ENCODE measurements around the gene ARL6IP4. TPM values are rescaled to one million over a fixed set of nuclear protein-coding genes. Genes with fewer than 3 reads are reported as not detected.
A peak's percentile ranks its signal among the peaks of the same experiment; 100 is the strongest.

Gene ARL6IP4
- total RNA-seq, 1 experiment from 2014 or later, result 133 TPM

GRCh38 chr12:122984612-122985337 is 4.3 kb downstream of the ARL6IP4 start:
- DNase-seq (ENCODE audit: low spot score) (no peak), ATAC-seq (no peak)
- Mint-ChIP-seq H3K9me3 (no peaks in the 10 kb centered on the region), H3K36me3 (peaks cover 4% of the 10 kb centered on the region; the same call in 1 of the 2 replicates), H3K27me3 (ENCODE audit: low read depth) (no peaks in the 10 kb centered on the region), H3K4me1 (peaks cover 18% of the 10 kb centered on the region), H3K4me3 (no peak overlapping the region), H3K27ac (peak overlapping the region; percentile 93)
- TF ChIP-seq GABPB1 (CRISPR knock-in tag; IDR thresholded peaks at IDR 0.05) (peak; percentile 56; the same call in 1 of the 2 replicates), MYBL2 (CRISPR knock-in tag; IDR thresholded peaks at IDR 0.05) (no peak)
- CTCF ChIA-PET, result interaction anchor here (0.8 to 1.1 kb wide), 2 partner anchors 11 to 254 kb away, joined by 3 read pairs; no protein-coding TSS in a partner anchor
- POLR2A ChIA-PET, result no interaction called here

GRCh38 chr12:122985338-122986257 is 5.1 kb downstream of the ARL6IP4 start:
- no peak for TF ChIP-seq HMGA2 (CRISPR knock-in tag; IDR thresholded peaks at IDR 0.05)
- TF ChIP-seq GABPB1 (CRISPR knock-in tag; IDR thresholded peaks at IDR 0.05), result no peak
- TF ChIP-seq KAT7 (CRISPR knock-in tag; IDR thresholded peaks at IDR 0.05; ENCODE audit: borderline replicate concordance), result no peak
- no peak for TF ChIP-seq TEAD4 (CRISPR knock-in tag; IDR thresholded peaks at IDR 0.05)
- no peak for TF ChIP-seq E2F4 (CRISPR knock-in tag; IDR thresholded peaks at IDR 0.05; ENCODE audit: borderline replicate concordance, low read depth)
- TF ChIP-seq NR3C1 (CRISPR knock-in tag; conservative IDR thresholded peaks at IDR 0.05; ENCODE audit: low read depth), result no peak
- no peak for TF ChIP-seq ARID4B (CRISPR knock-in tag; IDR thresholded peaks at IDR 0.05; ENCODE audit: borderline replicate concordance)
- no peak for TF ChIP-seq ZMAT4 (CRISPR knock-in tag; IDR thresholded peaks at IDR 0.05)
- no peak for TF ChIP-seq CTCF (IDR thresholded peaks at IDR 0.05)
- TF ChIP-seq NR1H2 (CRISPR knock-in tag; IDR thresholded peaks at IDR 0.05), result no peak
- no peak for TF ChIP-seq RORB (CRISPR knock-in tag; IDR thresholded peaks at IDR 0.05)
- no peak for TF ChIP-seq MLX (CRISPR knock-in tag; IDR thresholded peaks at IDR 0.05)
- TF ChIP-seq EMX1 (CRISPR knock-in tag; IDR thresholded peaks at IDR 0.05), result no peak
- TF ChIP-seq USF1 (CRISPR knock-in tag; IDR thresholded peaks at IDR 0.05), result no peak
- Mint-ChIP-seq H3K9me3 (no peaks in the 10 kb centered on the region), H3K27ac (no peak overlapping the region; the same call in 1 of the 2 replicates), H3K27me3 (ENCODE audit: low read depth) (no peaks in the 10 kb centered on the region), H3K4me3 (no peak overlapping the region), H3K36me3 (peaks cover 4% of the 10 kb centered on the region; the same call in 1 of the 2 replicates), H3K4me1 (peaks cover 15% of the 10 kb centered on the region)
- ChIA-PET CTCF (interaction anchor here (1.1 kb wide), 1 partner anchor 253 kb away, joined by 3 read pairs; no protein-coding TSS in a partner anchor), POLR2A (interaction anchor here (0.5 kb wide), 1 partner anchor 127 kb away, joined by 4 read pairs; no protein-coding TSS in a partner anchor)
- no peak for ATAC-seq
- no peak for DNase-seq (ENCODE audit: low spot score)

Measured in WTC11 (cell line).